NB4 (cell line): Measurements from ENCODE around the gene DPP8.

Source experiments
- MAX ChIP-seq: IDR thresholded peaks from 2 replicates; pipeline ENCODE4 v1.6.1; 2011; ENCODE audit warnings: low read depth, low read length
- MYC ChIP-seq: IDR thresholded peaks from 2 replicates; pipeline ENCODE4 v1.6.1; 2011; ENCODE audit warnings: low read depth, low read length
- POLR2A ChIP-seq: IDR thresholded peaks from 2 replicates; pipeline ENCODE4 v1.6.1; 2011; ENCODE audit warnings: mild to moderate bottlenecking; ENCODE audit not compliant: insufficient read length; ENCODE audit errors: extremely low read depth
- TF ChIP-seq, protein P1 (sequence below): IDR thresholded peaks from one replicate; pipeline ENCODE4 v1.5.1; 2012; ENCODE audit warnings: low read depth, low read length

DNA sequence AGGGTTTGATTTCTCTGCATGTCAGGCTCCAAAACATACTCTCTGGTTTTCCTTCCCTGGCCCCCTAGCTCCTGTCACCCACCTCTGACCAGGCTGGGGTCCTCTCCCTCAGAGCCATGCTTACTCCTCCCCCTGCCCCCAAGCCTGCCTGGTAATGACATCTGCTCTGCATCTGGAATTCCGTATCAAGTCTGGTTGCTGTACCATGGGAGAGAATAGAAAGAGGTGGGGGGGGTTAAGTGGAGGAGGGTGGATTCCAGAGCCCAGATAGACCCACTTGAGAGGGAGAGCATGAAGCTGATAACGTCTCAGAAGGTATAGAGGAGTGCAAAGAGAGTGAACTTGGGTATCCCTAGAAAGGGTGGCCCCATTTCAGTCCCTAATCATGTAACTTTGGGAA, 98.9 kb downstream of the DPP8 start:
- TF ChIP-seq, protein P1, sequence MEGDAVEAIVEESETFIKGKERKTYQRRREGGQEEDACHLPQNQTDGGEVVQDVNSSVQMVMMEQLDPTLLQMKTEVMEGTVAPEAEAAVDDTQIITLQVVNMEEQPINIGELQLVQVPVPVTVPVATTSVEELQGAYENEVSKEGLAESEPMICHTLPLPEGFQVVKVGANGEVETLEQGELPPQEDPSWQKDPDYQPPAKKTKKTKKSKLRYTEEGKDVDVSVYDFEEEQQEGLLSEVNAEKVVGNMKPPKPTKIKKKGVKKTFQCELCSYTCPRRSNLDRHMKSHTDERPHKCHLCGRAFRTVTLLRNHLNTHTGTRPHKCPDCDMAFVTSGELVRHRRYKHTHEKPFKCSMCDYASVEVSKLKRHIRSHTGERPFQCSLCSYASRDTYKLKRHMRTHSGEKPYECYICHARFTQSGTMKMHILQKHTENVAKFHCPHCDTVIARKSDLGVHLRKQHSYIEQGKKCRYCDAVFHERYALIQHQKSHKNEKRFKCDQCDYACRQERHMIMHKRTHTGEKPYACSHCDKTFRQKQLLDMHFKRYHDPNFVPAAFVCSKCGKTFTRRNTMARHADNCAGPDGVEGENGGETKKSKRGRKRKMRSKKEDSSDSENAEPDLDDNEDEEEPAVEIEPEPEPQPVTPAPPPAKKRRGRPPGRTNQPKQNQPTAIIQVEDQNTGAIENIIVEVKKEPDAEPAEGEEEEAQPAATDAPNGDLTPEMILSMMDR = no peak
- TF ChIP-seq POLR2A (no peak), MAX (no peak), MYC (no peak)
